NCI-H146 (cell line): ENCODE measurements around the gene TGFBR2.

Source experiments
- DNase-seq: peaks from one replicate; lab custom pipeline; 2025; lab: John Stamatoyannopoulos, UW

The TGFBR2 gene

GRCh38 chr3:30719536-30719935 is 113.1 kb downstream of the TGFBR2 start:
- DNase-seq, result no peak

GRCh38 chr3:30720586-30721313 is 114.3 kb downstream of the TGFBR2 start:
- no peak for DNase-seq

- DNase-seq, result no peak
These were observed 114.9 kb downstream of the TGFBR2 start for GRCh38 chr3:30721314-30721634.

- no peak for DNase-seq
These were observed 116.8 kb downstream of the TGFBR2 start for GRCh38 chr3:30723211-30723610.

- no peak for DNase-seq
These were observed 118.5 kb downstream of the TGFBR2 start for GRCh38 chr3:30724863-30725262.

- no peak for DNase-seq
These were observed 121.7 kb downstream of the TGFBR2 start for GRCh38 chr3:30728143-30728542.

GRCh38 chr3:30729512-30729911 is 123.1 kb downstream of the TGFBR2 start:
- no peak for DNase-seq

- DNase-seq, result no peak
These were observed 123.5 kb downstream of the TGFBR2 start for GRCh38 chr3:30729936-30730335.

- no peak for DNase-seq
These were observed 124.6 kb downstream of the TGFBR2 start for GRCh38 chr3:30730967-30731366.

- DNase-seq, result no peak
These were observed 126.8 kb downstream of the TGFBR2 start for GRCh38 chr3:30733209-30733608.

GRCh38 chr3:30733696-30734095 is 127.3 kb downstream of the TGFBR2 start:
- DNase-seq, result no peak

GRCh38 chr3:30737743-30738499 is 131.5 kb downstream of the TGFBR2 start:
- DNase-seq, result no peak

GRCh38 chr3:30738605-30739004 is 132.2 kb downstream of the TGFBR2 start:
- DNase-seq, result no peak

GRCh38 chr3:30741889-30742288 is 135.5 kb downstream of the TGFBR2 start:
- DNase-seq, result no peak

- peak; percentile 38 for DNase-seq
These were observed 136.6 kb downstream of the TGFBR2 start for GRCh38 chr3:30742796-30743619.
